ENCODE measurements around the gene FGD3.
"Not testable (repeated sequence)": the region's sequence is repeated elsewhere in the genome, so short reads cannot be mapped to it uniquely, and the experiment has no call there.

FGD3 gene

GRCh38 chr9:92998871-92999270, 51.5 kb downstream of the FGD3 start:
- H3K36me3 ChIP-seq (ENCODE audit: control insufficient read depth, insufficient read depth, low read length); H3K4me1 ChIP-seq (ENCODE audit: control insufficient read depth, insufficient read depth, low read length); H3K9ac ChIP-seq (ENCODE audit: low read length); H3K4me3 ChIP-seq (ENCODE audit: low read depth, low read length); H3K27ac ChIP-seq (ENCODE audit: low read depth, low read length); H3K27me3 ChIP-seq (ENCODE audit: control insufficient read depth, insufficient read depth, low read length): not testable (repeated sequence)
- H3K9me3 ChIP-seq (ENCODE audit: control insufficient read depth, insufficient read depth, low read depth, low read length) = peaks cover 16% of the 10 kb centered on the region

- Histone ChIP-seq H3K9me3 (ENCODE audit: control insufficient read depth, insufficient read depth, low read depth, low read length) (peaks cover 16% of the 10 kb centered on the region), H3K36me3 (ENCODE audit: control insufficient read depth, insufficient read depth, low read length) (no peaks in the 10 kb centered on the region), H3K4me3 (ENCODE audit: low read depth, low read length) (no peak overlapping the region), H3K27me3 (ENCODE audit: control insufficient read depth, insufficient read depth, low read length) (no peaks in the 10 kb centered on the region), H3K27ac (ENCODE audit: low read depth, low read length) (no peak overlapping the region), H3K9ac (ENCODE audit: low read length) (no peak overlapping the region), H3K4me1 (ENCODE audit: control insufficient read depth, insufficient read depth, low read length) (0 out of 2 replicates have a peak, but pooled peaks cover 5% of the 10 kb centered on the region)
Measured at GRCh38 chr9:93001031-93001430, 53.7 kb downstream of the FGD3 start.

GRCh38 chr9:93002700-93003099, 55.4 kb downstream of the FGD3 start:
- Histone ChIP-seq H3K36me3 (ENCODE audit: control insufficient read depth, insufficient read depth, low read length) (no peaks in the 10 kb centered on the region), H3K9me3 (ENCODE audit: control insufficient read depth, insufficient read depth, low read depth, low read length) (peaks cover 16% of the 10 kb centered on the region), H3K27ac (ENCODE audit: low read depth, low read length) (no peak overlapping the region), H3K9ac (ENCODE audit: low read length) (no peak overlapping the region), H3K4me1 (ENCODE audit: control insufficient read depth, insufficient read depth, low read length) (0 out of 2 replicates have a peak, but pooled peaks cover 5% of the 10 kb centered on the region), H3K4me3 (ENCODE audit: low read depth, low read length) (no peak overlapping the region), H3K27me3 (ENCODE audit: control insufficient read depth, insufficient read depth, low read length) (no peaks in the 10 kb centered on the region)

- H3K9ac ChIP-seq (ENCODE audit: low read length) = no peak overlapping the region
- H3K27ac ChIP-seq (ENCODE audit: low read depth, low read length) = no peak overlapping the region
- peaks cover 10% of the 10 kb centered on the region for H3K9me3 ChIP-seq (ENCODE audit: control insufficient read depth, insufficient read depth, low read depth, low read length)
- no peak overlapping the region for H3K4me3 ChIP-seq (ENCODE audit: low read depth, low read length)
- H3K27me3 ChIP-seq (ENCODE audit: control insufficient read depth, insufficient read depth, low read length) = no peaks in the 10 kb centered on the region
- no peaks in the 10 kb centered on the region for H3K36me3 ChIP-seq (ENCODE audit: control insufficient read depth, insufficient read depth, low read length)
- 0 out of 2 replicates have a peak, but pooled peaks cover 5% of the 10 kb centered on the region for H3K4me1 ChIP-seq (ENCODE audit: control insufficient read depth, insufficient read depth, low read length)
Measured at GRCh38 chr9:93003552-93004407, 56.5 kb downstream of the FGD3 start.

- Histone ChIP-seq H3K27me3 (ENCODE audit: control insufficient read depth, insufficient read depth, low read length) (no peaks in the 10 kb centered on the region), H3K4me3 (ENCODE audit: low read depth, low read length) (no peak overlapping the region), H3K9me3 (ENCODE audit: control insufficient read depth, insufficient read depth, low read depth, low read length) (peaks cover 4% of the 10 kb centered on the region), H3K36me3 (ENCODE audit: control insufficient read depth, insufficient read depth, low read length) (no peaks in the 10 kb centered on the region), H3K9ac (ENCODE audit: low read length) (no peak overlapping the region), H3K27ac (ENCODE audit: low read depth, low read length) (no peak overlapping the region), H3K4me1 (ENCODE audit: control insufficient read depth, insufficient read depth, low read length) (0 out of 2 replicates have a peak, but pooled peaks cover 5% of the 10 kb centered on the region)
Measured at GRCh38 chr9:93004561-93004960, 57.2 kb downstream of the FGD3 start.

GRCh38 chr9:93005876-93006275, 58.6 kb downstream of the FGD3 start:
- Histone ChIP-seq H3K36me3 (ENCODE audit: control insufficient read depth, insufficient read depth, low read length) (no peaks in the 10 kb centered on the region), H3K27ac (ENCODE audit: low read depth, low read length) (no peak overlapping the region), H3K9me3 (ENCODE audit: control insufficient read depth, insufficient read depth, low read depth, low read length) (no peaks in the 10 kb centered on the region), H3K4me3 (ENCODE audit: low read depth, low read length) (no peak overlapping the region), H3K4me1 (ENCODE audit: control insufficient read depth, insufficient read depth, low read length) (peaks cover 13% of the 10 kb centered on the region; the same call in 1 of the 2 replicates), H3K9ac (ENCODE audit: low read length) (no peak overlapping the region), H3K27me3 (ENCODE audit: control insufficient read depth, insufficient read depth, low read length) (no peaks in the 10 kb centered on the region)

GRCh38 chr9:93007529-93008058, 60.3 kb downstream of the FGD3 start:
- no peak overlapping the region for H3K27ac ChIP-seq (ENCODE audit: low read depth, low read length)
- peaks cover 14% of the 10 kb centered on the region; the same call in 1 of the 2 replicates for H3K4me1 ChIP-seq (ENCODE audit: control insufficient read depth, insufficient read depth, low read length)
- H3K36me3 ChIP-seq (ENCODE audit: control insufficient read depth, insufficient read depth, low read length) = no peaks in the 10 kb centered on the region
- no peak overlapping the region for H3K9ac ChIP-seq (ENCODE audit: low read length)
- no peaks in the 10 kb centered on the region for H3K9me3 ChIP-seq (ENCODE audit: control insufficient read depth, insufficient read depth, low read depth, low read length)
- no peak overlapping the region for H3K4me3 ChIP-seq (ENCODE audit: low read depth, low read length)
- no peaks in the 10 kb centered on the region for H3K27me3 ChIP-seq (ENCODE audit: control insufficient read depth, insufficient read depth, low read length)

GRCh38 chr9:93008457-93008856, 61.1 kb downstream of the FGD3 start:
- no peak overlapping the region for H3K27ac ChIP-seq (ENCODE audit: low read depth, low read length)
- no peaks in the 10 kb centered on the region for H3K36me3 ChIP-seq (ENCODE audit: control insufficient read depth, insufficient read depth, low read length)
- H3K27me3 ChIP-seq (ENCODE audit: control insufficient read depth, insufficient read depth, low read length) = no peaks in the 10 kb centered on the region
- no peak overlapping the region for H3K9ac ChIP-seq (ENCODE audit: low read length)
- peaks cover 13% of the 10 kb centered on the region; the same call in 1 of the 2 replicates for H3K4me1 ChIP-seq (ENCODE audit: control insufficient read depth, insufficient read depth, low read length)
- H3K9me3 ChIP-seq (ENCODE audit: control insufficient read depth, insufficient read depth, low read depth, low read length) = no peaks in the 10 kb centered on the region
- no peak overlapping the region for H3K4me3 ChIP-seq (ENCODE audit: low read depth, low read length)

- H3K36me3 ChIP-seq (ENCODE audit: control insufficient read depth, insufficient read depth, low read length) = no peaks in the 10 kb centered on the region
- no peak overlapping the region for H3K27ac ChIP-seq (ENCODE audit: low read depth, low read length)
- H3K27me3 ChIP-seq (ENCODE audit: control insufficient read depth, insufficient read depth, low read length) = no peaks in the 10 kb centered on the region
- no peak overlapping the region for H3K4me3 ChIP-seq (ENCODE audit: low read depth, low read length)
- no peaks in the 10 kb centered on the region for H3K9me3 ChIP-seq (ENCODE audit: control insufficient read depth, insufficient read depth, low read depth, low read length)
- H3K9ac ChIP-seq (ENCODE audit: low read length) = no peak overlapping the region
- peaks cover 17% of the 10 kb centered on the region for H3K4me1 ChIP-seq (ENCODE audit: control insufficient read depth, insufficient read depth, low read length)
Measured at GRCh38 chr9:93009337-93010015, 62.2 kb downstream of the FGD3 start.

- Histone ChIP-seq H3K4me3 (ENCODE audit: low read depth, low read length) (no peak overlapping the region), H3K4me1 (ENCODE audit: control insufficient read depth, insufficient read depth, low read length) (peaks cover 17% of the 10 kb centered on the region), H3K27me3 (ENCODE audit: control insufficient read depth, insufficient read depth, low read length) (no peaks in the 10 kb centered on the region), H3K9ac (ENCODE audit: low read length) (no peak overlapping the region), H3K36me3 (ENCODE audit: control insufficient read depth, insufficient read depth, low read length) (no peaks in the 10 kb centered on the region), H3K27ac (ENCODE audit: low read depth, low read length) (no peak overlapping the region), H3K9me3 (ENCODE audit: control insufficient read depth, insufficient read depth, low read depth, low read length) (no peaks in the 10 kb centered on the region)
Measured at GRCh38 chr9:93010056-93010455, 62.7 kb downstream of the FGD3 start.

GRCh38 chr9:93010704-93011103, 63.4 kb downstream of the FGD3 start:
- Histone ChIP-seq H3K9ac (ENCODE audit: low read length) (no peak overlapping the region), H3K27ac (ENCODE audit: low read depth, low read length) (no peak overlapping the region), H3K9me3 (ENCODE audit: control insufficient read depth, insufficient read depth, low read depth, low read length) (no peaks in the 10 kb centered on the region), H3K4me1 (ENCODE audit: control insufficient read depth, insufficient read depth, low read length) (peaks cover 17% of the 10 kb centered on the region), H3K27me3 (ENCODE audit: control insufficient read depth, insufficient read depth, low read length) (no peaks in the 10 kb centered on the region), H3K36me3 (ENCODE audit: control insufficient read depth, insufficient read depth, low read length) (no peaks in the 10 kb centered on the region), H3K4me3 (ENCODE audit: low read depth, low read length) (no peak overlapping the region)
